GM13976 (cell line): ENCODE measurements around the gene POU2F2.
A peak's percentile ranks its signal among the peaks of the same experiment; 100 is the strongest.

Experiments
- DNase-seq: peaks from one replicate; pipeline ENCODE4 v3.0.0; 2012; ENCODE audit warnings: low spot score
- in situ Hi-C: fragments of 300-500 bp; cut with MboI; formaldehyde crosslinking; loops from one replicate; pipeline ENCODE4 v1.12.0; 2022; ENCODE audit warnings: low sequenced_read_pairs, mixed read lengths, inconsistent platforms; ENCODE audit not compliant: unreplicated experiment
- TF ChIP-seq, protein P1 (sequence below): IDR thresholded peaks from 2 replicates; pipeline ENCODE4 v1.5.1; 2012; ENCODE audit warnings: borderline replicate concordance, mild to moderate bottlenecking; ENCODE audit not compliant: insufficient read depth; ENCODE audit errors: extremely low read depth, missing control alignments, control extremely low read depth

The POU2F2 gene

DNA sequence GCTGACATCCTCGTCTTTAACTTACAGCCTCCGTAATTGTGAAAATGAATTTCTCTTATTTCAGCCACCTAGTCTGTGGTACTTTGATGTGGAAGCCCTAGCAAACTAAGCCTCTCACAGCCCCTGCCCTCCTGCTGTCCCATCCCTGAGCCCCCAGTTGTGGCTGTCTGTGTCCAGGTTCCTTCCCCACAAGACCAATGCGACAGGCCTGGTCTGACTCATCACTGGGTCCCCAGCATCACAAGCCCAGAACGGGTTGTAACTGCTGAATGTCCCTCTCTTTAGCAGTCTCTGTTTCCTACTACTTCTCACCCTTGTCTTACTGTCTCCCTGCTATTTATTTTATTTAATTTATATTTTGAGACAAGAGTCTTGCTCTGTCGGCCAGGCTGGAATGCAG lies 5.7 kb downstream of the POU2F2 start:
- TF ChIP-seq, protein P1, sequence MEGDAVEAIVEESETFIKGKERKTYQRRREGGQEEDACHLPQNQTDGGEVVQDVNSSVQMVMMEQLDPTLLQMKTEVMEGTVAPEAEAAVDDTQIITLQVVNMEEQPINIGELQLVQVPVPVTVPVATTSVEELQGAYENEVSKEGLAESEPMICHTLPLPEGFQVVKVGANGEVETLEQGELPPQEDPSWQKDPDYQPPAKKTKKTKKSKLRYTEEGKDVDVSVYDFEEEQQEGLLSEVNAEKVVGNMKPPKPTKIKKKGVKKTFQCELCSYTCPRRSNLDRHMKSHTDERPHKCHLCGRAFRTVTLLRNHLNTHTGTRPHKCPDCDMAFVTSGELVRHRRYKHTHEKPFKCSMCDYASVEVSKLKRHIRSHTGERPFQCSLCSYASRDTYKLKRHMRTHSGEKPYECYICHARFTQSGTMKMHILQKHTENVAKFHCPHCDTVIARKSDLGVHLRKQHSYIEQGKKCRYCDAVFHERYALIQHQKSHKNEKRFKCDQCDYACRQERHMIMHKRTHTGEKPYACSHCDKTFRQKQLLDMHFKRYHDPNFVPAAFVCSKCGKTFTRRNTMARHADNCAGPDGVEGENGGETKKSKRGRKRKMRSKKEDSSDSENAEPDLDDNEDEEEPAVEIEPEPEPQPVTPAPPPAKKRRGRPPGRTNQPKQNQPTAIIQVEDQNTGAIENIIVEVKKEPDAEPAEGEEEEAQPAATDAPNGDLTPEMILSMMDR, result no peak
- peak; percentile 50 for DNase-seq
- in situ Hi-C loops, result no loop called here

GRCh38 chr19:42125536-42125935 lies 6.7 kb downstream of the POU2F2 start:
- in situ Hi-C loops, result no loop called here
- TF ChIP-seq, protein P1, result no peak

DNA sequence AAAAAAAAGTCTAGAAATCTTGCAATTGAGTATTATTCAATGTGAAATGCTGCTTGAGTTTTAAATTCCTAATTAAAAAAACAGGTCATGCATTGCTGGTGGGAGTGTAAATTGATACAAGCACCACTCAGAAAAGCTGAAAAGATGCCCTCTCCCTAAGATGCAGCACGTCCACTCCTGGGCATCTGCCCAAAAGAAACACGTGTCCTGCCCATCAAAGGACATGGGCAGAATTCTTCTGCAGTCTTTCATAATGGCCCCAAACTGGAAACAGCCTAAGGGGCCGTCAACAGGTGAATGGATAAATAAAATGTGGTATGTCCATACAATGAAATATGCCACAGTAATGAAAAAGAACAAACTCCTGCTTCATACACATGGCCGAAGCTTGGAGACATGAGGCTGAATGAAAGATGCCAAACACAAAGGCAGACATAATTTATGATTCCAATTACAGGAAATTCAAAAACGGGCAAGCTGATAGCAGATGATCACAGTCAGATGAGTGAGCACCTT lies 7.8 kb downstream of the POU2F2 start:
- in situ Hi-C loops, result no loop called here
- TF ChIP-seq, protein P1, result no peak
- no peak for DNase-seq

More at GRCh38 chr19:42125536-42125935, 6.7 kb downstream of the POU2F2 start:
- no peak for DNase-seq

GRCh38 chr19:42123765-42124164 lies 8.5 kb downstream of the POU2F2 start:
- TF ChIP-seq, protein P1, result no peak
- DNase-seq, result no peak
- in situ Hi-C loops, result no loop called here

DNA sequence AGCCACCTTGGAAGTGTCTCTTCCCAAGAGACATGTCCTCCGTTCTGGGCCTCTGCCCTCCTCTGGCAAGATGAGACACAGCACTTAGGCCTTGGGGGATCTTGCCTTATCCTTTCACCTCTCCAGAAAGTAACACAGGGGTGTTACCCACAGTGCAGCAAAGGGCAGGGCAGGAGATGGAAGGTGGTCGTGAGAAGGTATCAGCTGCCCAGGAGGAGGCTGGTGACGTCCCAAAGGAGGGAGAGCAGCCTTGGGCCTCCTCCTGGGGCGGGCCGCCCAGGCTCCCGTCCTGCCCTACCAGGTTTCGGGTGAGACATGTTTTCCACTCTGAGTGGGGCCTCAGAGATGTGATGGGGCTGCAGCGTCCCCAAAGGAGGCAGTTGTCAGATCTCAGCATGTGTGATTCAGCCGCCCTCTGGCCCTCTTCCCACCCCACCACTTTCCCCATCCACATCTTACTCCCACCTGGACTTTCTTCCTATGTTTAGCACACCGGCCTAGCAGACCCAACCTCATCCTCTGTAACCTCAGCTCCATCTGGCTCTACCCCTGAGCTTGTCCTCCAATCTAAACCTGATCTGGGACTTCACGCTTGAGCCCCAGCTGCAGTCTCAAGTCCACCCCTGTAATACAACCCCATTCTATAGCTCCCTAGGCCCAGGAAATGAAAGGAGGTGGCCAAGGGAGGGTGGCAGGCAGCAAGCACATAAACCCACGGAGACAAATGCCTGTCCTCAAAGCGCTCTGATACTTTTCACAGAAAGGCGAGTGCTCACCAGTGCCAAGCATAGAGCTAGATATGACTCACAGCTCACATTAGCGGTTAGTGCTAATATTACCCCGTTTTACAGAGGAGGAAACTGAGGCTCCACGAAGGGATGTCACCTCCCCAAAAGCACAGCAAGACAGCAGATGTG lies 9.3 kb downstream of the POU2F2 start:
- DNase-seq, result peak; percentile 75
- in situ Hi-C loops, result no loop called here

GRCh38 chr19:42121656-42122069 lies 10.6 kb downstream of the POU2F2 start:
- DNase-seq, result peak; percentile 84
- in situ Hi-C loops, result no loop called here
- TF ChIP-seq, protein P1, result no peak

More for the DNA sequence above, 9.3 kb downstream of the POU2F2 start:
- TF ChIP-seq, protein P1, result no peak
